HCT116 (cell line): ENCODE results near the gene TEF. TPM values are rescaled to one million over a fixed set of nuclear protein-coding genes. Genes with fewer than 3 reads are reported as not detected.

Experiments used
- ATAC-seq: fragments of 200-7000 bp; cut with Tn5 transposase; 2 replicates; pipeline ENCODE4 v1.9.1; 2020; ENCODE audit warnings: mild to moderate bottlenecking, moderate library complexity
- BruUV-seq: library from RNA; stranded (reverse); fragments of 400-500 nt; replicated peaks from 2 replicates; lab custom pipeline; 2021; lab: Mats Ljungman, UMichigan
- CTCF ChIA-PET: fragments of 300-600 bp; sonication (Branson Sonifier 250); formaldehyde crosslinking; loops from one replicate; lab custom pipeline; 2021; ENCODE audit warnings: antibody characterized with exemption; lab: Charles Lee
- POLR2A ChIA-PET: fragments of 300-600, 350-600 bp; sonication (Branson Sonifier 250); formaldehyde crosslinking; loops from one replicate; lab custom pipeline; 2021; ENCODE audit warnings: antibody characterized with exemption; lab: Charles Lee
- RAD21 ChIA-PET, 2 experiments: fragments of 300-600 bp; sonication (Branson Sonifier 250); formaldehyde crosslinking; loops; one replicate each; lab custom pipeline; 2023; ENCODE audit warnings: low total read pairs in 2 of 2; ENCODE audit not compliant: uncharacterized antibody in 2 of 2, unreplicated experiment in 2 of 2, low non-redundant PET in 1 of 2; lab: Charles Lee
- DNase-seq: peaks from one replicate; pipeline ENCODE4 v3.0.0-alpha.2; 2010; ENCODE audit warnings: low read depth, low spot score
- H2AFZ ChIP-seq: fragments of 200-600 bp; shearing (Covaris generic), sonication (generic); 2 replicates; pipeline ENCODE4 v1.6.1; 2017; ENCODE audit warnings: low read depth, mixed run types, mixed read lengths, antibody characterized with exemption, low read length; ENCODE audit not compliant: poor library complexity, severe bottlenecking
- H3K27ac ChIP-seq: 2 replicates; pipeline ENCODE4 v1.5.1; 2012; ENCODE audit warnings: low read depth, low read length
- H3K27me3 ChIP-seq: fragments of 200-600 bp; sonication (generic); 2 replicates; pipeline ENCODE4 v1.6.1; 2016; ENCODE audit warnings: mixed run types, low read length, mixed read lengths; ENCODE audit not compliant: insufficient read depth
- H3K36me3 ChIP-seq, 2 experiments: fragments of 200-500 bp in 1 of 2; fragments of 200-600 bp in 1 of 2; sonication (Bioruptor generic) in 1 of 2; sonication (generic) in 1 of 2; 2 replicates each; pipeline versions ENCODE4 v1.5.1 to v1.6.1; 2014 to 2016; ENCODE audit warnings: low read length in 2 of 2, inconsistent platforms in 1 of 2, mixed read lengths in 1 of 2, mixed run types in 1 of 2; ENCODE audit not compliant: insufficient read depth in 2 of 2, control insufficient read depth in 1 of 2
- H3K4me1 ChIP-seq, 2 experiments: fragments of 200-600 bp in 1 of 2; sonication (generic) in 1 of 2; 2 replicates each; pipeline versions ENCODE4 v1.5.1 to v1.6.1; 2012 to 2017; ENCODE audit warnings: low read length in 2 of 2, inconsistent platforms in 1 of 2, mild to moderate bottlenecking in 1 of 2, mixed read lengths in 1 of 2, mixed run types in 1 of 2, moderate library complexity in 1 of 2; ENCODE audit not compliant: insufficient read depth in 2 of 2, control insufficient read depth in 1 of 2
- H3K4me2 ChIP-seq: fragments of 200-600 bp; sonication (generic); 2 replicates; pipeline ENCODE4 v1.6.1; 2017; ENCODE audit warnings: mixed run types, low read length, mixed read lengths
- H3K4me3 ChIP-seq, 2 experiments: fragments of 200-600 bp in 1 of 2; sonication (generic) in 1 of 2; replicated peaks in 1 of 2; 2 replicates each; pipeline ENCODE4 v1.5.1; 2011 to 2016; ENCODE audit warnings: low read length in 2 of 2, control low read depth in 1 of 2, low read depth in 1 of 2, mild to moderate bottlenecking in 1 of 2, mixed read lengths in 1 of 2, mixed run types in 1 of 2
- H3K79me2 ChIP-seq: fragments of 200-600 bp; sonication (generic); 2 replicates; pipeline ENCODE4 v1.6.1; 2017; ENCODE audit warnings: mild to moderate bottlenecking, mixed run types, low read length, moderate library complexity, mixed read lengths; ENCODE audit not compliant: insufficient read depth
- H3K9ac ChIP-seq: fragments of 200-600 bp; sonication (generic); 2 replicates; pipeline ENCODE4 v1.6.1; 2016; ENCODE audit warnings: low read length, mixed read lengths
- H3K9me2 ChIP-seq: fragments of 200-600 bp; sonication (generic), shearing (Covaris generic); 2 replicates; pipeline ENCODE4 v1.6.1; 2017; ENCODE audit warnings: mixed run types, mild to moderate bottlenecking, moderate library complexity; ENCODE audit not compliant: insufficient read depth
- H3K9me3 ChIP-seq, 2 experiments: fragments of 200-500 bp in 1 of 2; fragments of 200-600 bp in 1 of 2; sonication (Bioruptor generic) in 1 of 2; sonication (generic) in 1 of 2; 2 replicates each; pipeline ENCODE4 v1.6.1; 2014 to 2017; ENCODE audit warnings: low read length in 2 of 2, mixed read lengths in 2 of 2, inconsistent platforms in 1 of 2, low read depth in 1 of 2, mild to moderate bottlenecking in 1 of 2, mixed run types in 1 of 2, moderate library complexity in 1 of 2; ENCODE audit not compliant: control insufficient read depth in 1 of 2, insufficient read depth in 1 of 2
- H4K20me1 ChIP-seq: fragments of 200-600 bp; sonication (generic), shearing (Covaris generic); 2 replicates; pipeline ENCODE4 v1.6.1; 2017; ENCODE audit warnings: mixed run types, mild to moderate bottlenecking, moderate library complexity; ENCODE audit not compliant: insufficient read depth
- CTCF ChIP-seq, 3 experiments: fragments of 200-600 bp in 1 of 3; sonication (generic) in 1 of 3; IDR thresholded peaks in 2 of 3; conservative IDR thresholded peaks in 1 of 3; 2 replicates each; pipeline ENCODE4 v1.5.1; 2012 to 2017; ENCODE audit warnings: low read depth in 2 of 3, low read length in 2 of 3, antibody characterized with exemption in 1 of 3, borderline replicate concordance in 1 of 3, control low read depth in 1 of 3, mild to moderate bottlenecking in 1 of 3, mixed read lengths in 1 of 3, mixed run types in 1 of 3, moderate library complexity in 1 of 3; ENCODE audit not compliant: insufficient read depth in 1 of 3
- EZH2 ChIP-seq: fragments of 200-600 bp; sonication (generic); IDR thresholded peaks from 2 replicates; pipeline ENCODE4 v1.6.1; 2017; ENCODE audit warnings: antibody characterized with exemption, mixed run types
- FOSL1 ChIP-seq: IDR thresholded peaks from 2 replicates; pipeline ENCODE4 v1.6.1; 2012; ENCODE audit warnings: low read depth
- JUND ChIP-seq: IDR thresholded peaks from 2 replicates; pipeline ENCODE4 v1.6.1; 2012
- POLR2A ChIP-seq: IDR thresholded peaks from 2 replicates; pipeline ENCODE4 v1.7.0; 2011; ENCODE audit warnings: borderline replicate concordance; ENCODE audit not compliant: insufficient read depth, insufficient read length; ENCODE audit errors: extremely low read depth
- TCF7L2 ChIP-seq: IDR thresholded peaks from 2 replicates; pipeline ENCODE4 v1.7.0; 2011; ENCODE audit warnings: borderline replicate concordance, inconsistent platforms; ENCODE audit not compliant: insufficient read depth, insufficient read length; ENCODE audit errors: extremely low read depth
- YY1 ChIP-seq: IDR thresholded peaks from 2 replicates; pipeline ENCODE4 v1.6.1; 2011; ENCODE audit warnings: low read length, low read depth, moderate library complexity, mild to moderate bottlenecking; ENCODE audit not compliant: insufficient replicate concordance; ENCODE audit errors: extremely low read depth
- ZFX ChIP-seq: fragments of 450-650 bp; IDR thresholded peaks from 2 replicates; pipeline ENCODE4 v1.6.1; 2017
- intact Hi-C: fragments of 100-400 bp; cut with micrococcal nuclease; formaldehyde crosslinking; loops from 2 replicates; pipeline ENCODE4 v1.10.0; 2022
- total RNA-seq: library from RNA; stranded (reverse); gene quantifications from one replicate; pipeline ENCODE4 v1.2.1, GENCODE V29; 2021; ENCODE audit not compliant: unreplicated experiment

Gene TEF
- total RNA-seq, 1 experiment from 2014 or later, result 16.5 TPM

- DNase-seq, result no peak
These were observed 24.7 kb downstream of the TEF start for GRCh38 chr22:41406410-41406809.

GRCh38 chr22:41407433-41407832, 25.7 kb downstream of the TEF start:
- intact Hi-C loops, result no loop called here
- ChIA-PET RAD21 (no interaction called here), POLR2A (interaction anchor here (0.6 kb wide), 1 partner anchor 182 kb away, joined by 3 read pairs; the partner anchor contains the start of gene PMM1), CTCF (interaction anchor here (0.7 kb wide), 1 partner anchor 11 kb away, joined by 4 read pairs; no protein-coding TSS in a partner anchor)
- Histone ChIP-seq H3K36me3 (no peaks in the 10 kb centered on the region), H3K9me3 (no peaks in the 10 kb centered on the region), H2AFZ (no peak overlapping the region), H3K27ac (no peak overlapping the region), H3K9ac (no peak overlapping the region), H3K4me2 (no peak overlapping the region), H4K20me1 (no peaks in the 10 kb centered on the region), H3K4me3 (no peak overlapping the region), H3K9me2 (no peaks in the 10 kb centered on the region), H3K4me1 (peaks cover 4 to 21% of the 10 kb centered on the region in 2 experiments), H3K27me3 (no peaks in the 10 kb centered on the region), H3K79me2 (no peaks in the 10 kb centered on the region)
- DNase-seq (no peak), ATAC-seq (no peak)
- BruUV-seq, result no TSS peak
- no peak for TF ChIP-seq CTCF (IDR thresholded peaks at IDR 0.05 in 2 of 3, conservative IDR thresholded peaks at IDR 0.05 in 1 of 3; ENCODE audit: borderline replicate concordance in 1 of 3, insufficient read depth in 1 of 3, low read depth in 2 of 3, low read length in 2 of 3)
- TF ChIP-seq POLR2A, result no peak
- TF ChIP-seq TCF7L2, result no peak

More at GRCh38 chr22:41406410-41406809, 24.7 kb downstream of the TEF start:
- BruUV-seq, result no TSS peak
- H3K4me1 ChIP-seq, result peaks cover 11 to 22% of the 10 kb centered on the region in 2 experiments
- intact Hi-C loops, result no loop called here
- H3K79me2 ChIP-seq, result no peaks in the 10 kb centered on the region
- CTCF ChIA-PET, result no interaction called here
- no peak overlapping the region for H3K4me2 ChIP-seq
- no peak overlapping the region for H2AFZ ChIP-seq
- H3K9me2 ChIP-seq, result no peaks in the 10 kb centered on the region
- no peak for ATAC-seq
- H3K9ac ChIP-seq, result no peak overlapping the region
- POLR2A ChIA-PET, result no interaction called here
- no peak overlapping the region for H3K27ac ChIP-seq
- H3K36me3 ChIP-seq, result no peaks in the 10 kb centered on the region
- H3K4me3 ChIP-seq, result no peak overlapping the region
- no peaks in the 10 kb centered on the region for H3K9me3 ChIP-seq
- no peaks in the 10 kb centered on the region for H3K27me3 ChIP-seq
- H4K20me1 ChIP-seq, result no peaks in the 10 kb centered on the region
- TF ChIP-seq FOSL1 (no peak), EZH2 (no peak), YY1 (no peak), CTCF (IDR thresholded peaks at IDR 0.05 in 2 of 3, conservative IDR thresholded peaks at IDR 0.05 in 1 of 3; ENCODE audit: borderline replicate concordance in 1 of 3, insufficient read depth in 1 of 3, low read depth in 2 of 3, low read length in 2 of 3) (no peak), ZFX (no peak), JUND (no peak)
- RAD21 ChIA-PET, result no interaction called here
